ENCODE results near the gene CSMD2.

CSMD2 gene

GRCh38 chr1:33814166-33814565, 350.9 kb downstream of the CSMD2 start:
- no peak for DNase-seq

GRCh38 chr1:33810571-33810970, 354.5 kb downstream of the CSMD2 start:
- DNase-seq: no peak

- DNase-seq: no peak
These were observed 359.0 kb downstream of the CSMD2 start for GRCh38 chr1:33805988-33806387.

GRCh38 chr1:33802268-33802667, 362.8 kb downstream of the CSMD2 start:
- DNase-seq: no peak

GRCh38 chr1:33797849-33798248, 367.2 kb downstream of the CSMD2 start:
- DNase-seq: no peak

GRCh38 chr1:33792651-33793050, 372.4 kb downstream of the CSMD2 start:
- DNase-seq: no peak

- no peak for DNase-seq
These were observed 372.8 kb downstream of the CSMD2 start for GRCh38 chr1:33792216-33792615.

- DNase-seq: no peak
These were observed 373.8 kb downstream of the CSMD2 start for GRCh38 chr1:33791251-33791650.

- DNase-seq: no peak
These were observed 374.5 kb downstream of the CSMD2 start for GRCh38 chr1:33790577-33790976.

GRCh38 chr1:33784876-33785275, 380.2 kb downstream of the CSMD2 start:
- DNase-seq: peak in 1 of 14 donors; percentile 51

GRCh38 chr1:33782776-33783175, 382.3 kb downstream of the CSMD2 start:
- no peak for DNase-seq

GRCh38 chr1:33781652-33782051, 383.4 kb downstream of the CSMD2 start:
- no peak for DNase-seq

GRCh38 chr1:33777337-33777736, 387.7 kb downstream of the CSMD2 start:
- no peak for DNase-seq

GRCh38 chr1:33768821-33769220, 396.2 kb downstream of the CSMD2 start:
- DNase-seq: no peak

- DNase-seq: no peak
These were observed 396.9 kb downstream of the CSMD2 start for GRCh38 chr1:33768106-33768505.

- DNase-seq: no peak
These were observed 400.9 kb downstream of the CSMD2 start for GRCh38 chr1:33764149-33764548.

- DNase-seq: no peak
These were observed 401.6 kb downstream of the CSMD2 start for GRCh38 chr1:33763406-33763805.

- no peak for DNase-seq
These were observed 402.1 kb downstream of the CSMD2 start for GRCh38 chr1:33762962-33763361.

GRCh38 chr1:33762109-33762830, 402.8 kb downstream of the CSMD2 start:
- no peak for DNase-seq

- DNase-seq: no peak
These were observed 406.3 kb downstream of the CSMD2 start for GRCh38 chr1:33758698-33759097.

GRCh38 chr1:33753087-33753856, 411.8 kb downstream of the CSMD2 start:
- DNase-seq: no peak

GRCh38 chr1:33745942-33746341, 419.1 kb downstream of the CSMD2 start:
- no peak for DNase-seq

- DNase-seq: no peak
These were observed 421.6 kb downstream of the CSMD2 start for GRCh38 chr1:33743221-33743998.

All from C1 segment of cervical spinal cord (tissue), 14 donors.